ENCODE data around the gene RASGRF1. TPM values are rescaled to one million over a fixed set of nuclear protein-coding genes. Genes with fewer than 3 reads are reported as not detected.

The RASGRF1 gene
- total RNA-seq, 2 experiments from 2014 or later, result 3.0 to 4.5 TPM

DNA sequence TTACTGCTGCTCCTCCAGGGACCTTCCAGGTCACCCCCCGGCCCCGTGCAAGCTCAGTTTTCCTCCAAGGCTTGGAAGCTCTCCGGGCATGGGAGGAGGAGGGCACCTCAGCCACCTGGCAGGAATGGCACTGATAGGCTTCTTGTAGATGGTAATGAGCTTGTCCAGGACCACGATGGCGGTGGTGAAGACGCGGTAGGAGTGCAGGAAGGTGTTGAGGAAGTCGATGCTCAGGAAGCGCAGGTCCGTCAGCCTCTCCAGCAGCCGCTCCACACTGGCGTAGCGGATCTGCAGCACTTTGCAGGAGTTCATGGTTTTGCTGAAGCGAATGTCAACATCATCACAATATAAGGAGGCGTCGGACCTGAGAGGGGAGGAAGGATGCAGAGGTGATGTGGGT, 84.5 kb downstream of the RASGRF1 start:
- H4K20me1 ChIP-seq (ENCODE audit: insufficient read depth, low read length), result no peaks in the 10 kb centered on the region
- peaks cover 59% of the 10 kb centered on the region for H3K4me1 ChIP-seq (ENCODE audit: insufficient read depth, low read length, poor library complexity, severe bottlenecking)
- CTCF ChIA-PET (ENCODE audit: unreplicated experiment), result interaction anchor here (0.6 to 1.5 kb wide), 3 partner anchors 17 to 1157 kb away, joined by 3 to 4 read pairs (median 3); no protein-coding TSS in a partner anchor
- H3K27ac ChIP-seq (ENCODE audit: low read depth, low read length, poor library complexity, severe bottlenecking), result peak overlapping the region; percentile 43
- no peak for DNase-seq (ENCODE audit: low spot score)
- intact Hi-C loops (cut with micrococcal nuclease; ENCODE audit: unreplicated experiment), result loop anchor here (10.0 kb wide), 1 partner anchor 251 kb away; no protein-coding TSS in a partner anchor
- peak overlapping the region; percentile 24 for H3K4me2 ChIP-seq (ENCODE audit: low read length)
- POLR2A ChIA-PET, result interaction anchor here (0.8 kb wide), 1 partner anchor 92 kb away, joined by 3 read pairs; no protein-coding TSS in a partner anchor
- TF ChIP-seq, protein P1, sequence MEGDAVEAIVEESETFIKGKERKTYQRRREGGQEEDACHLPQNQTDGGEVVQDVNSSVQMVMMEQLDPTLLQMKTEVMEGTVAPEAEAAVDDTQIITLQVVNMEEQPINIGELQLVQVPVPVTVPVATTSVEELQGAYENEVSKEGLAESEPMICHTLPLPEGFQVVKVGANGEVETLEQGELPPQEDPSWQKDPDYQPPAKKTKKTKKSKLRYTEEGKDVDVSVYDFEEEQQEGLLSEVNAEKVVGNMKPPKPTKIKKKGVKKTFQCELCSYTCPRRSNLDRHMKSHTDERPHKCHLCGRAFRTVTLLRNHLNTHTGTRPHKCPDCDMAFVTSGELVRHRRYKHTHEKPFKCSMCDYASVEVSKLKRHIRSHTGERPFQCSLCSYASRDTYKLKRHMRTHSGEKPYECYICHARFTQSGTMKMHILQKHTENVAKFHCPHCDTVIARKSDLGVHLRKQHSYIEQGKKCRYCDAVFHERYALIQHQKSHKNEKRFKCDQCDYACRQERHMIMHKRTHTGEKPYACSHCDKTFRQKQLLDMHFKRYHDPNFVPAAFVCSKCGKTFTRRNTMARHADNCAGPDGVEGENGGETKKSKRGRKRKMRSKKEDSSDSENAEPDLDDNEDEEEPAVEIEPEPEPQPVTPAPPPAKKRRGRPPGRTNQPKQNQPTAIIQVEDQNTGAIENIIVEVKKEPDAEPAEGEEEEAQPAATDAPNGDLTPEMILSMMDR (conservative IDR thresholded peaks at IDR 0.05; ENCODE audit: low read length), result no peak
- no peak for TF ChIP-seq EZH2phosphoT487 (IDR thresholded peaks at IDR 0.05; ENCODE audit: borderline replicate concordance, low read depth, low read length)
- no peak overlapping the region for H2AFZ ChIP-seq (ENCODE audit: low read length)
- no peaks in the 10 kb centered on the region for H3K79me2 ChIP-seq (ENCODE audit: insufficient read depth, low read depth, low read length)
- H3K4me3 ChIP-seq (ENCODE audit: low read depth, low read length, poor library complexity, severe bottlenecking), result no peak overlapping the region
- H3K9me2 ChIP-seq (ENCODE audit: insufficient read depth, low read length), result no peaks in the 10 kb centered on the region
- no peaks in the 10 kb centered on the region for H3K36me3 ChIP-seq (ENCODE audit: insufficient read depth, low read length)
- no TSS peak for BruUV-seq (replicated peaks)
- no peaks in the 10 kb centered on the region for H3K9me3 ChIP-seq (ENCODE audit: low read length)

DNA sequence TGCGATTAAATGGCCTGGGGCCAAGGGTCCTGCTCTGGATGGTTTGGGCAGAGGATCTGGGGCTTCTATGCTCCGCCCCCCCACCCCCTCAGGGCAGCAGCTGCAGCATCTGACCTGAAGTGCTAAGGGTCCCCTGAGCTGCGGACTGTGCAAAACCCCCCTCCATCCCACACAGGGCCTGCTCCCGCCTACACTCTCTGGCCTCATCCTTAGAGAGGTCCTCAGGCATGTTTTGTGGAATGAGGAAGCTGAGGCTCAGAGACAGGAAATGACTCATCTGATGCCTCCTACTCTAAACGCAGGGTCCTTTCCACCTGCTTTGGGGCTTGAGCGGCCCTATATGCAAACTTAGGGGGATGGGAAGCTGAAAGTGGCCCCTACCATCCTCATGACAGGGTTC, 86.2 kb downstream of the RASGRF1 start:
- peak overlapping the region; percentile 57 for H3K27ac ChIP-seq (ENCODE audit: low read depth, low read length, poor library complexity, severe bottlenecking)
- H3K4me3 ChIP-seq (ENCODE audit: low read depth, low read length, poor library complexity, severe bottlenecking), result peak overlapping the region; percentile 55
- intact Hi-C loops (cut with micrococcal nuclease; ENCODE audit: unreplicated experiment), result loop anchor here (10.0 kb wide), 1 partner anchor 250 kb away; no protein-coding TSS in a partner anchor
- ChIA-PET CTCF (ENCODE audit: unreplicated experiment) (interaction anchor here (0.7 to 1.1 kb wide), 2 partner anchors 21 to 25 kb away, joined by 3 to 7 read pairs; no protein-coding TSS in a partner anchor), POLR2A (interaction anchor here (0.6 to 1.5 kb wide), 4 partner anchors 11 to 439 kb away, joined by 3 to 4 read pairs (median 4); partner anchors contain the start of gene CHRNA5)
- no TSS peak for BruUV-seq (replicated peaks)
- no peaks in the 10 kb centered on the region for H4K20me1 ChIP-seq (ENCODE audit: insufficient read depth, low read length)
- no peaks in the 10 kb centered on the region for H3K36me3 ChIP-seq (ENCODE audit: insufficient read depth, low read length)
- H3K4me2 ChIP-seq (ENCODE audit: low read length), result peak overlapping the region; percentile 88
- H3K9me3 ChIP-seq (ENCODE audit: low read length), result no peaks in the 10 kb centered on the region
- H3K79me2 ChIP-seq (ENCODE audit: insufficient read depth, low read depth, low read length), result no peaks in the 10 kb centered on the region
- peak overlapping the region; percentile 83 for H2AFZ ChIP-seq (ENCODE audit: low read length)
- DNase-seq (ENCODE audit: low spot score), result peak; percentile 93
- H3K9me2 ChIP-seq (ENCODE audit: insufficient read depth, low read length), result no peaks in the 10 kb centered on the region
- TF ChIP-seq EZH2phosphoT487 (IDR thresholded peaks at IDR 0.05; ENCODE audit: borderline replicate concordance, low read depth, low read length), result no peak
- TF ChIP-seq, protein P1 (conservative IDR thresholded peaks at IDR 0.05; ENCODE audit: low read length), result no peak
- H3K4me1 ChIP-seq (ENCODE audit: insufficient read depth, low read length, poor library complexity, severe bottlenecking), result peaks cover 59% of the 10 kb centered on the region

GRCh38 chr15:79003896-79004295, 86.7 kb downstream of the RASGRF1 start:
- intact Hi-C loops (cut with micrococcal nuclease; ENCODE audit: unreplicated experiment), result loop anchor here (10.0 kb wide), 1 partner anchor 249 kb away; no protein-coding TSS in a partner anchor
- TF ChIP-seq, protein P1 (conservative IDR thresholded peaks at IDR 0.05; ENCODE audit: low read length), result no peak
- TF ChIP-seq EZH2phosphoT487 (IDR thresholded peaks at IDR 0.05; ENCODE audit: borderline replicate concordance, low read depth, low read length), result no peak
- peak overlapping the region; percentile 55 for H3K4me3 ChIP-seq (ENCODE audit: low read depth, low read length, poor library complexity, severe bottlenecking)
- H3K4me1 ChIP-seq (ENCODE audit: insufficient read depth, low read length, poor library complexity, severe bottlenecking), result peaks cover 59% of the 10 kb centered on the region
- peak overlapping the region; percentile 83 for H2AFZ ChIP-seq (ENCODE audit: low read length)
- H3K36me3 ChIP-seq (ENCODE audit: insufficient read depth, low read length), result no peaks in the 10 kb centered on the region
- no peak for DNase-seq (ENCODE audit: low spot score)
- H3K27ac ChIP-seq (ENCODE audit: low read depth, low read length, poor library complexity, severe bottlenecking), result peak overlapping the region; percentile 57
- no peaks in the 10 kb centered on the region for H4K20me1 ChIP-seq (ENCODE audit: insufficient read depth, low read length)
- H3K9me2 ChIP-seq (ENCODE audit: insufficient read depth, low read length), result no peaks in the 10 kb centered on the region
- ChIA-PET POLR2A (interaction anchor here (0.6 to 1.5 kb wide), 4 partner anchors 11 to 439 kb away, joined by 3 to 4 read pairs (median 4); partner anchors contain the start of gene CHRNA5), CTCF (ENCODE audit: unreplicated experiment) (interaction anchor here (1.1 kb wide), 1 partner anchor 24 kb away, joined by 3 read pairs; no protein-coding TSS in a partner anchor)
- no TSS peak for BruUV-seq (replicated peaks)
- H3K4me2 ChIP-seq (ENCODE audit: low read length), result peak overlapping the region; percentile 88
- H3K79me2 ChIP-seq (ENCODE audit: insufficient read depth, low read depth, low read length), result no peaks in the 10 kb centered on the region
- H3K9me3 ChIP-seq (ENCODE audit: low read length), result no peaks in the 10 kb centered on the region

All from OCI-LY7 (cell line).